ENCODE data around the gene SPTLC2. TPM values are rescaled to one million over a fixed set of nuclear protein-coding genes. Genes with fewer than 3 reads are reported as not detected.

The SPTLC2 gene
- total and polyA plus RNA-seq, 2 experiments from 2014 or later = 33.6 to 34.2 TPM

DNA sequence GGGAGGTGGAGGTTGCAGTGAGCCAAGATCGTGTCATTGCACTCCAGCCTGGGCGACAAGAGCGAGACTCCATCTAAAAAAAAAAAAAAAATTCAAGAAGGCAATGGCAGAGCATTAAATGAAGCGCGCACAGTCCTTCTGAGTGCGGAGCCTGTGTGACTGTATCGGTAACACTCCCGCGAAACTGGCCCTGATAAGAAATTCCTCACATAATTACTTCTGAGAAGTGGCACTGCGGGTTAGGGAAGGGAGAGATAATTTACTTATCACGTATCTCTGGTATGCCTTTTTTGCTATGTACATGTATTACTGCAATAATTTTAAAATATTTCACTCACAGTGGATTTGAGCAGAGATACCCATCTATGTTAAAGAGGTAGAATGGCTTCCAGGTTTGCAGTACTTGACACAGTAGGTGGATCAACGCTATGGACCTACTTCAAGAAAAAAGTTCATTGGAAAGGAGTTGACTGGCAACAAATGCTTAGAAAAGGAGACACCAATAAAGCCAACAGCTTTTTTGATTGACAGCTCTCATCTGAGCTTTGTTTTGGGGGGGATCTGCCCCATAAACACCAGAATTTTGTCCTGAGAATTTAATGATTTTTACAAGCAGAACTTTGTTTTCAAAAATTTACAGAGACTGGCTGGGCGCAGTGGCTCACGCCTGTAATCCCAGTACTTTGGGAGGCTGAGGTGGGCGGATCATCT is 29.2 kb upstream of the SPTLC2 start:
- no peak overlapping the region for H3K27ac ChIP-seq
- H4K20me1 ChIP-seq (ENCODE audit: insufficient read depth, poor library complexity, severe bottlenecking) = no peaks in the 10 kb centered on the region
- H3K4me2 ChIP-seq = no peak overlapping the region
- no peaks in the 10 kb centered on the region for H3K9me2 ChIP-seq (replicated peaks; ENCODE audit: insufficient read depth)
- DNase-seq (ENCODE audit: low spot score) = no peak
- H3K79me2 ChIP-seq = no peaks in the 10 kb centered on the region
- no peak overlapping the region for H3K4me3 ChIP-seq
- no peaks in the 10 kb centered on the region for H3K4me1 ChIP-seq (ENCODE audit: insufficient read depth)
- TF ChIP-seq EZH2phosphoT487 (IDR thresholded peaks at IDR 0.05; ENCODE audit: low read depth, severe bottlenecking, unreplicated experiment) = no peak
- no peaks in the 10 kb centered on the region for H3K36me3 ChIP-seq (replicated peaks; ENCODE audit: insufficient read depth, low read depth)
- H2AFZ ChIP-seq = no peak overlapping the region
- 72% methylated on average over 15 of the region's 15 CpGs for WGBS (ENCODE audit: low lambda C conversion rate, missing lambda C conversion rate)
- H3K27me3 ChIP-seq = no peaks in the 10 kb centered on the region
- no peaks in the 10 kb centered on the region for H3K9me3 ChIP-seq (ENCODE audit: low read depth)

GRCh38 chr14:77642407-77642806 is 26.0 kb upstream of the SPTLC2 start:
- Histone ChIP-seq H3K4me3 (no peak overlapping the region), H2AFZ (no peak overlapping the region)
- WGBS (ENCODE audit: low lambda C conversion rate, missing lambda C conversion rate) = 92% methylated on average over 7 of the region's 7 CpGs

GRCh38 chr14:77641534-77642341 is 25.3 kb upstream of the SPTLC2 start:
- no peak for DNase-seq (ENCODE audit: low spot score)
- peaks cover 3% of the 10 kb centered on the region for H3K4me1 ChIP-seq (ENCODE audit: insufficient read depth)
- no peaks in the 10 kb centered on the region for H3K79me2 ChIP-seq
- H3K27ac ChIP-seq = no peak overlapping the region
- H3K9me2 ChIP-seq (replicated peaks; ENCODE audit: insufficient read depth) = no peaks in the 10 kb centered on the region
- H4K20me1 ChIP-seq (ENCODE audit: insufficient read depth, poor library complexity, severe bottlenecking) = no peaks in the 10 kb centered on the region
- no peak overlapping the region for H2AFZ ChIP-seq
- H3K4me3 ChIP-seq = no peak overlapping the region
- H3K9me3 ChIP-seq (ENCODE audit: low read depth) = no peaks in the 10 kb centered on the region
- TF ChIP-seq, protein P1, sequence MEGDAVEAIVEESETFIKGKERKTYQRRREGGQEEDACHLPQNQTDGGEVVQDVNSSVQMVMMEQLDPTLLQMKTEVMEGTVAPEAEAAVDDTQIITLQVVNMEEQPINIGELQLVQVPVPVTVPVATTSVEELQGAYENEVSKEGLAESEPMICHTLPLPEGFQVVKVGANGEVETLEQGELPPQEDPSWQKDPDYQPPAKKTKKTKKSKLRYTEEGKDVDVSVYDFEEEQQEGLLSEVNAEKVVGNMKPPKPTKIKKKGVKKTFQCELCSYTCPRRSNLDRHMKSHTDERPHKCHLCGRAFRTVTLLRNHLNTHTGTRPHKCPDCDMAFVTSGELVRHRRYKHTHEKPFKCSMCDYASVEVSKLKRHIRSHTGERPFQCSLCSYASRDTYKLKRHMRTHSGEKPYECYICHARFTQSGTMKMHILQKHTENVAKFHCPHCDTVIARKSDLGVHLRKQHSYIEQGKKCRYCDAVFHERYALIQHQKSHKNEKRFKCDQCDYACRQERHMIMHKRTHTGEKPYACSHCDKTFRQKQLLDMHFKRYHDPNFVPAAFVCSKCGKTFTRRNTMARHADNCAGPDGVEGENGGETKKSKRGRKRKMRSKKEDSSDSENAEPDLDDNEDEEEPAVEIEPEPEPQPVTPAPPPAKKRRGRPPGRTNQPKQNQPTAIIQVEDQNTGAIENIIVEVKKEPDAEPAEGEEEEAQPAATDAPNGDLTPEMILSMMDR (IDR thresholded peaks at IDR 0.05; ENCODE audit: poor library complexity) = no peak
- no peak for TF ChIP-seq EZH2phosphoT487 (IDR thresholded peaks at IDR 0.05; ENCODE audit: low read depth, severe bottlenecking, unreplicated experiment)
- no peak for TF ChIP-seq EZH2 (IDR thresholded peaks at IDR 0.05; ENCODE audit: borderline replicate concordance)
- 96% methylated on average over 47 of the region's 47 CpGs for WGBS (ENCODE audit: low lambda C conversion rate, missing lambda C conversion rate)
- no peaks in the 10 kb centered on the region for H3K36me3 ChIP-seq (replicated peaks; ENCODE audit: insufficient read depth, low read depth)
- H3K4me2 ChIP-seq = no peak overlapping the region
- no peaks in the 10 kb centered on the region for H3K27me3 ChIP-seq

More at GRCh38 chr14:77642407-77642806, 26.0 kb upstream of the SPTLC2 start:
- TF ChIP-seq, protein P1 (IDR thresholded peaks at IDR 0.05; ENCODE audit: poor library complexity) = no peak
- TF ChIP-seq EZH2phosphoT487 (IDR thresholded peaks at IDR 0.05; ENCODE audit: low read depth, severe bottlenecking, unreplicated experiment) (no peak), EZH2 (IDR thresholded peaks at IDR 0.05; ENCODE audit: borderline replicate concordance) (no peak)
- Histone ChIP-seq H3K79me2 (no peaks in the 10 kb centered on the region), H3K4me2 (no peak overlapping the region), H3K4me1 (ENCODE audit: insufficient read depth) (peaks cover 3% of the 10 kb centered on the region), H3K27me3 (no peaks in the 10 kb centered on the region), H3K9me2 (replicated peaks; ENCODE audit: insufficient read depth) (no peaks in the 10 kb centered on the region), H3K9me3 (ENCODE audit: low read depth) (no peaks in the 10 kb centered on the region), H3K36me3 (replicated peaks; ENCODE audit: insufficient read depth, low read depth) (no peaks in the 10 kb centered on the region), H3K27ac (no peak overlapping the region), H4K20me1 (ENCODE audit: insufficient read depth, poor library complexity, severe bottlenecking) (no peaks in the 10 kb centered on the region)
- no peak for DNase-seq (ENCODE audit: low spot score)
